GM12865 (cell line): ENCODE data around the gene SEC31B.
A peak's percentile ranks its signal among the peaks of the same experiment; 100 is the strongest.

Experiments used
- DNase-seq: peaks from one replicate; pipeline ENCODE4 v3.0.0; 2010; ENCODE audit warnings: low read depth
- H3K4me3 ChIP-seq: 2 replicates; pipeline ENCODE4 v1.5.1; 2011; ENCODE audit warnings: mild to moderate bottlenecking, low read depth, low read length, control low read depth
- CTCF ChIP-seq: IDR thresholded peaks from 2 replicates; pipeline ENCODE4 v1.5.1; 2011; ENCODE audit warnings: low read length, control low read depth, low read depth, inconsistent platforms; ENCODE audit not compliant: insufficient read depth; ENCODE audit errors: missing control alignments

SEC31B gene

GRCh38 chr10:100468322-100468721 lies 51.3 kb downstream of the SEC31B start:
- DNase-seq, result no peak
- H3K4me3 ChIP-seq, result no peak overlapping the region
- TF ChIP-seq CTCF, result no peak

- TF ChIP-seq CTCF, result no peak
- H3K4me3 ChIP-seq, result no peak within 1 kb of the TSS
- no peak for DNase-seq
Observed at GRCh38 chr10:100462709-100463108, 57.0 kb downstream of the SEC31B start, which contains the start of gene WNT8B. WNT8B (plus strand) TSS chr10:100463009; CDS start chr10:100463169, 160 bp downstream.

GRCh38 chr10:100448951-100449350 lies 70.7 kb downstream of the SEC31B start:
- no peak for TF ChIP-seq CTCF
- no peak overlapping the region for H3K4me3 ChIP-seq
- no peak for DNase-seq

GRCh38 chr10:100447663-100448062 lies 72.0 kb downstream of the SEC31B start:
- DNase-seq, result no peak
- TF ChIP-seq CTCF, result no peak
- H3K4me3 ChIP-seq, result no peak overlapping the region

- no peak for TF ChIP-seq CTCF
- H3K4me3 ChIP-seq, result no peak overlapping the region
- DNase-seq, result peak; percentile 2
Observed at GRCh38 chr10:100446130-100446761, 73.4 kb downstream of the SEC31B start.

- no peak for DNase-seq
- no peak for TF ChIP-seq CTCF
- no peak overlapping the region for H3K4me3 ChIP-seq
Observed at GRCh38 chr10:100442548-100442947, 77.1 kb downstream of the SEC31B start.
